Fibroblast of lung (primary cell): ENCODE results near the gene L3MBTL4. TPM values are rescaled to one million over a fixed set of nuclear protein-coding genes. Genes with fewer than 3 reads are reported as not detected.

Experiments
- DNase-seq, 2 donors: peaks; one replicate each; pipeline versions ENCODE4 v3.0.0 to v3.0.0-alpha.2; 2010; ENCODE audit warnings: low read depth in 2 of 2
- H2AFZ ChIP-seq: 2 replicates; pipeline ENCODE4 v1.5.1; 2012; ENCODE audit warnings: low read length, control low read depth, inconsistent platforms
- H3K27ac ChIP-seq: 2 replicates; pipeline ENCODE4 v1.5.1; 2011; ENCODE audit warnings: low read length, control low read depth; ENCODE audit not compliant: insufficient read depth
- H3K27me3 ChIP-seq: 2 replicates; pipeline ENCODE4 v1.5.1; 2011; ENCODE audit warnings: mild to moderate bottlenecking, low read length; ENCODE audit not compliant: control insufficient read depth, insufficient read depth
- H3K36me3 ChIP-seq: 2 replicates; pipeline ENCODE4 v1.5.1; 2011; ENCODE audit warnings: low read length; ENCODE audit not compliant: control insufficient read depth, insufficient read depth
- H3K4me1 ChIP-seq: 2 replicates; pipeline ENCODE4 v1.5.1; 2011; ENCODE audit warnings: low read length; ENCODE audit not compliant: control insufficient read depth, insufficient read depth; ENCODE audit errors: extremely low read depth
- H3K4me2 ChIP-seq: 2 replicates; pipeline ENCODE4 v1.5.1; 2011; ENCODE audit warnings: low read length, control low read depth; ENCODE audit not compliant: insufficient read depth; ENCODE audit errors: extremely low read depth
- H3K4me3 ChIP-seq, 4 experiments: fragments of 200-600 bp in 1 of 4; sonication (generic) in 1 of 4; replicated peaks in 1 of 4; 2 replicates each; pipeline ENCODE4 v1.5.1; 2011 to 2016; ENCODE audit warnings: low read length in 4 of 4, low read depth in 3 of 4, mild to moderate bottlenecking in 3 of 4, control low read depth in 2 of 4, inconsistent platforms in 1 of 4, mixed read lengths in 1 of 4; ENCODE audit not compliant: insufficient read depth in 1 of 4; ENCODE audit errors: control extremely low read depth in 1 of 4
- H3K79me2 ChIP-seq: 2 replicates; pipeline ENCODE4 v1.5.1; 2012; ENCODE audit warnings: mild to moderate bottlenecking, low read length, inconsistent platforms; ENCODE audit not compliant: control insufficient read depth, insufficient read depth
- H3K9ac ChIP-seq: 2 replicates; pipeline ENCODE4 v1.5.1; 2011; ENCODE audit warnings: mild to moderate bottlenecking, low read length, control low read depth; ENCODE audit not compliant: insufficient read depth
- H3K9me3 ChIP-seq: 2 replicates; pipeline ENCODE4 v1.5.1; 2012; ENCODE audit warnings: low read depth, low read length; ENCODE audit not compliant: control insufficient read depth, insufficient read depth
- H4K20me1 ChIP-seq: 2 replicates; pipeline ENCODE4 v1.5.1; 2011; ENCODE audit warnings: low read length; ENCODE audit not compliant: control insufficient read depth, insufficient read depth; ENCODE audit errors: extremely low read depth
- CTCF ChIP-seq, 2 donors: IDR thresholded peaks in 1 of 2; conservative IDR thresholded peaks in 1 of 2; 1 replicate in 1 of 2; 2 replicates in 1 of 2; pipeline ENCODE4 v1.5.1; 2011 to 2012; ENCODE audit warnings: low read length in 2 of 2, control low read depth in 1 of 2, inconsistent platforms in 1 of 2, low read depth in 1 of 2, mild to moderate bottlenecking in 1 of 2
- EZH2 ChIP-seq: IDR thresholded peaks from 2 replicates; pipeline ENCODE4 v1.5.1; 2012; ENCODE audit warnings: low read length, control low read depth, mild to moderate bottlenecking; ENCODE audit errors: missing control alignments
- polyA plus RNA-seq, 2 donors: library from polyadenylated mRNA; depleted of rRNA in 1 of 2; stranded (reverse) in 1 of 2; unstranded in 1 of 2; fragments of >200 nt; gene quantifications; 2 replicates each; pipeline ENCODE4 v1.2.1, GENCODE V29; 2011 to 2012; ENCODE audit warnings: missing spikeins in 1 of 2
- total RNA-seq: library from RNA; depleted of rRNA; stranded (reverse); fragments of >200 nt; gene quantifications from 2 replicates; pipeline ENCODE4 v1.2.1, GENCODE V29; 2014

Gene L3MBTL4
- total and polyA plus RNA-seq, 2 donors (not counting 1 experiment from before 2014, with no cell fraction given) = 0.06 to 0.33 TPM

DNA sequence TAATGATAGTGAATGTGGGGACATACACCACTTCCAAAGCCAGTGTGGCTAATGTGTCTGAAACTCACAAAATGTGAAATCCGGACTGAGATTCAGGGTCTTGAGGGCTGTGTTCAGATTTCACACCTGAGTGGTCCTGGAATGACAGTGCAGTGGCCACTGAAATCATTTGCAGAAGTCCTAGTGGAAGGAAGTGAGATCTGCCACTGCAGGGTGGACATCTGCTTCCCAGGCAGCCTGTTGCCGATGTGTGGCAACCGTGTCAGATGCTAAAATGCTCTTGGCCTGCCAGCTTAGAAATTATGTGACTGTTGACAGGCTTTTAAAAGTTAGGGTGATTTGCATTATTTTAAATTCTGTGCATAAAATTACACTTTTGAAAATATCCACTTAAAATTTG, 441.6 kb downstream of the L3MBTL4 start:
- no peak for DNase-seq
- H3K27ac ChIP-seq = no peak overlapping the region
- no peaks in the 10 kb centered on the region for H3K27me3 ChIP-seq
- H4K20me1 ChIP-seq = no peaks in the 10 kb centered on the region
- H3K4me1 ChIP-seq = peaks cover 2% of the 10 kb centered on the region
- no peak overlapping the region for H2AFZ ChIP-seq
- H3K4me2 ChIP-seq = no peak overlapping the region
- H3K4me3 ChIP-seq = no peak overlapping the region
- no peaks in the 10 kb centered on the region for H3K79me2 ChIP-seq
- H3K9me3 ChIP-seq = no peaks in the 10 kb centered on the region
- TF ChIP-seq CTCF (conservative IDR thresholded peaks at IDR 0.05 in 1 of 2, IDR thresholded peaks at IDR 0.05 in 1 of 2; ENCODE audit: low read depth in 1 of 2, low read length in 2 of 2) (no peak), EZH2 (no peak)
- no peaks in the 10 kb centered on the region for H3K36me3 ChIP-seq
- H3K9ac ChIP-seq = no peak overlapping the region

- Histone ChIP-seq H2AFZ (no peak overlapping the region), H3K36me3 (no peaks in the 10 kb centered on the region), H3K79me2 (no peaks in the 10 kb centered on the region), H3K9me3 (no peaks in the 10 kb centered on the region), H3K9ac (no peak overlapping the region), H3K4me1 (peaks cover 2% of the 10 kb centered on the region), H4K20me1 (no peaks in the 10 kb centered on the region), H3K4me3 (no peak overlapping the region), H3K27me3 (no peaks in the 10 kb centered on the region), H3K27ac (no peak overlapping the region), H3K4me2 (no peak overlapping the region)
- no peak for DNase-seq
- TF ChIP-seq CTCF (conservative IDR thresholded peaks at IDR 0.05 in 1 of 2, IDR thresholded peaks at IDR 0.05 in 1 of 2; ENCODE audit: low read depth in 1 of 2, low read length in 2 of 2) (no peak), EZH2 (no peak)
These were observed 442.4 kb downstream of the L3MBTL4 start for GRCh38 chr18:5972298-5972697.

GRCh38 chr18:5969989-5970403, 444.7 kb downstream of the L3MBTL4 start:
- Histone ChIP-seq H3K4me3 (no peak overlapping the region), H3K79me2 (no peaks in the 10 kb centered on the region), H4K20me1 (no peaks in the 10 kb centered on the region), H3K27ac (no peak overlapping the region), H3K9me3 (no peaks in the 10 kb centered on the region), H2AFZ (no peak overlapping the region), H3K9ac (no peak overlapping the region), H3K27me3 (no peaks in the 10 kb centered on the region), H3K36me3 (no peaks in the 10 kb centered on the region), H3K4me2 (no peak overlapping the region), H3K4me1 (no peaks in the 10 kb centered on the region)
- TF ChIP-seq EZH2 = no peak
- TF ChIP-seq CTCF (conservative IDR thresholded peaks at IDR 0.05 in 1 of 2, IDR thresholded peaks at IDR 0.05 in 1 of 2; ENCODE audit: low read depth in 1 of 2, low read length in 2 of 2) = no peak
- DNase-seq = no peak
